H1 (cell line): ENCODE results near the gene ACER3. TPM values are rescaled to one million over a fixed set of nuclear protein-coding genes. Genes with fewer than 3 reads are reported as not detected.

Source experiments
- CHD2 ChIP-seq: IDR thresholded peaks from 2 replicates; pipeline ENCODE4 v1.6.1; 2012; ENCODE audit warnings: low read length, improper control_type of control experiment
- HDAC2 ChIP-seq, 2 experiments: fragments of 300-600 bp in 1 of 2; sonication (generic) in 1 of 2; IDR thresholded peaks; 2 replicates each; pipeline ENCODE4 v1.6.1; 2011 to 2012; ENCODE audit warnings: low read depth in 2 of 2, low read length in 2 of 2, mild to moderate bottlenecking in 2 of 2, moderate library complexity in 2 of 2, borderline replicate concordance in 1 of 2, inconsistent platforms in 1 of 2
- KDM1A ChIP-seq: fragments of 200-600, 300-600 bp; sonication (generic); IDR thresholded peaks from 2 replicates; pipeline ENCODE4 v1.7.1; 2016; ENCODE audit warnings: mild to moderate bottlenecking, low read length, borderline replicate concordance
- PHF8 ChIP-seq: fragments of 200-600 bp; sonication (generic); conservative IDR thresholded peaks from 2 replicates; pipeline ENCODE4 v1.7.1; 2012; ENCODE audit warnings: low read depth, mild to moderate bottlenecking, inconsistent platforms, low read length, moderate library complexity
- RAD21 ChIP-seq, 2 experiments: IDR thresholded peaks in 1 of 2; conservative IDR thresholded peaks in 1 of 2; 2 replicates each; pipeline ENCODE4 v1.6.1; 2011; ENCODE audit warnings: low read depth in 2 of 2, low read length in 2 of 2, improper control_type of control experiment in 1 of 2, inconsistent platforms in 1 of 2, mild to moderate bottlenecking in 1 of 2, moderate library complexity in 1 of 2
- RNF2 ChIP-seq: fragments of 200-900, 300-1000 bp; sonication (generic); IDR thresholded peaks from 2 replicates; pipeline ENCODE4 v1.7.1; 2016; ENCODE audit warnings: borderline replicate concordance, low read depth, mild to moderate bottlenecking, antibody characterized with exemption, low read length; ENCODE audit not compliant: poor library complexity, severe bottlenecking; ENCODE audit errors: missing control alignments
- SIN3A ChIP-seq, 2 experiments: IDR thresholded peaks in 1 of 2; conservative IDR thresholded peaks in 1 of 2; 2 replicates each; pipeline ENCODE4 v1.6.1; 2011 to 2012; ENCODE audit warnings: low read length in 2 of 2, improper control_type of control experiment in 1 of 2, low read depth in 1 of 2, mild to moderate bottlenecking in 1 of 2
- SP4 ChIP-seq: IDR thresholded peaks from 2 replicates; pipeline ENCODE4 v1.6.1; 2012; ENCODE audit warnings: low read length, inconsistent platforms
- polyA plus RNA-seq, 7 experiments: library from polyadenylated mRNA; depleted of rRNA in 3 of 7; stranded (reverse) in 5 of 7; unstranded in 2 of 7; fragments of >200 nt in 5 of 7; fragments of 200-250 nt in 2 of 7; gene quantifications; 1 replicate in 5 of 7; 2 replicates in 1 of 7; 4 replicates in 1 of 7; pipeline versions ENCODE4 v1.2.1 to v1.2.3, GENCODE V29; 2011 to 2013; ENCODE audit warnings: missing spikeins in 2 of 7, mixed read lengths in 2 of 7
- total RNA-seq: library from RNA; stranded (reverse); fragmentation: NEBNext Ultra II Directional; extraction: Animal tissue kit (Norgen Biotek cat#: 25700); gene quantifications from 2 replicates; pipeline ENCODE4 v1.2.1, GENCODE V29; 2021
- TF ChIP-seq, protein P1 (sequence below): fragments of 300-600 bp; sonication (generic); IDR thresholded peaks from 2 replicates; pipeline ENCODE4 v1.7.1; 2012; ENCODE audit warnings: low read length, moderate library complexity, mild to moderate bottlenecking, inconsistent platforms; ENCODE audit not compliant: insufficient replicate concordance

ACER3 gene
- total and polyA plus RNA-seq, 2 of the 8 experiments (the other 6 are each of a cell fraction or from before 2014, with no cell fraction given): 5.7 to 16.2 TPM

- TF ChIP-seq, protein P1, sequence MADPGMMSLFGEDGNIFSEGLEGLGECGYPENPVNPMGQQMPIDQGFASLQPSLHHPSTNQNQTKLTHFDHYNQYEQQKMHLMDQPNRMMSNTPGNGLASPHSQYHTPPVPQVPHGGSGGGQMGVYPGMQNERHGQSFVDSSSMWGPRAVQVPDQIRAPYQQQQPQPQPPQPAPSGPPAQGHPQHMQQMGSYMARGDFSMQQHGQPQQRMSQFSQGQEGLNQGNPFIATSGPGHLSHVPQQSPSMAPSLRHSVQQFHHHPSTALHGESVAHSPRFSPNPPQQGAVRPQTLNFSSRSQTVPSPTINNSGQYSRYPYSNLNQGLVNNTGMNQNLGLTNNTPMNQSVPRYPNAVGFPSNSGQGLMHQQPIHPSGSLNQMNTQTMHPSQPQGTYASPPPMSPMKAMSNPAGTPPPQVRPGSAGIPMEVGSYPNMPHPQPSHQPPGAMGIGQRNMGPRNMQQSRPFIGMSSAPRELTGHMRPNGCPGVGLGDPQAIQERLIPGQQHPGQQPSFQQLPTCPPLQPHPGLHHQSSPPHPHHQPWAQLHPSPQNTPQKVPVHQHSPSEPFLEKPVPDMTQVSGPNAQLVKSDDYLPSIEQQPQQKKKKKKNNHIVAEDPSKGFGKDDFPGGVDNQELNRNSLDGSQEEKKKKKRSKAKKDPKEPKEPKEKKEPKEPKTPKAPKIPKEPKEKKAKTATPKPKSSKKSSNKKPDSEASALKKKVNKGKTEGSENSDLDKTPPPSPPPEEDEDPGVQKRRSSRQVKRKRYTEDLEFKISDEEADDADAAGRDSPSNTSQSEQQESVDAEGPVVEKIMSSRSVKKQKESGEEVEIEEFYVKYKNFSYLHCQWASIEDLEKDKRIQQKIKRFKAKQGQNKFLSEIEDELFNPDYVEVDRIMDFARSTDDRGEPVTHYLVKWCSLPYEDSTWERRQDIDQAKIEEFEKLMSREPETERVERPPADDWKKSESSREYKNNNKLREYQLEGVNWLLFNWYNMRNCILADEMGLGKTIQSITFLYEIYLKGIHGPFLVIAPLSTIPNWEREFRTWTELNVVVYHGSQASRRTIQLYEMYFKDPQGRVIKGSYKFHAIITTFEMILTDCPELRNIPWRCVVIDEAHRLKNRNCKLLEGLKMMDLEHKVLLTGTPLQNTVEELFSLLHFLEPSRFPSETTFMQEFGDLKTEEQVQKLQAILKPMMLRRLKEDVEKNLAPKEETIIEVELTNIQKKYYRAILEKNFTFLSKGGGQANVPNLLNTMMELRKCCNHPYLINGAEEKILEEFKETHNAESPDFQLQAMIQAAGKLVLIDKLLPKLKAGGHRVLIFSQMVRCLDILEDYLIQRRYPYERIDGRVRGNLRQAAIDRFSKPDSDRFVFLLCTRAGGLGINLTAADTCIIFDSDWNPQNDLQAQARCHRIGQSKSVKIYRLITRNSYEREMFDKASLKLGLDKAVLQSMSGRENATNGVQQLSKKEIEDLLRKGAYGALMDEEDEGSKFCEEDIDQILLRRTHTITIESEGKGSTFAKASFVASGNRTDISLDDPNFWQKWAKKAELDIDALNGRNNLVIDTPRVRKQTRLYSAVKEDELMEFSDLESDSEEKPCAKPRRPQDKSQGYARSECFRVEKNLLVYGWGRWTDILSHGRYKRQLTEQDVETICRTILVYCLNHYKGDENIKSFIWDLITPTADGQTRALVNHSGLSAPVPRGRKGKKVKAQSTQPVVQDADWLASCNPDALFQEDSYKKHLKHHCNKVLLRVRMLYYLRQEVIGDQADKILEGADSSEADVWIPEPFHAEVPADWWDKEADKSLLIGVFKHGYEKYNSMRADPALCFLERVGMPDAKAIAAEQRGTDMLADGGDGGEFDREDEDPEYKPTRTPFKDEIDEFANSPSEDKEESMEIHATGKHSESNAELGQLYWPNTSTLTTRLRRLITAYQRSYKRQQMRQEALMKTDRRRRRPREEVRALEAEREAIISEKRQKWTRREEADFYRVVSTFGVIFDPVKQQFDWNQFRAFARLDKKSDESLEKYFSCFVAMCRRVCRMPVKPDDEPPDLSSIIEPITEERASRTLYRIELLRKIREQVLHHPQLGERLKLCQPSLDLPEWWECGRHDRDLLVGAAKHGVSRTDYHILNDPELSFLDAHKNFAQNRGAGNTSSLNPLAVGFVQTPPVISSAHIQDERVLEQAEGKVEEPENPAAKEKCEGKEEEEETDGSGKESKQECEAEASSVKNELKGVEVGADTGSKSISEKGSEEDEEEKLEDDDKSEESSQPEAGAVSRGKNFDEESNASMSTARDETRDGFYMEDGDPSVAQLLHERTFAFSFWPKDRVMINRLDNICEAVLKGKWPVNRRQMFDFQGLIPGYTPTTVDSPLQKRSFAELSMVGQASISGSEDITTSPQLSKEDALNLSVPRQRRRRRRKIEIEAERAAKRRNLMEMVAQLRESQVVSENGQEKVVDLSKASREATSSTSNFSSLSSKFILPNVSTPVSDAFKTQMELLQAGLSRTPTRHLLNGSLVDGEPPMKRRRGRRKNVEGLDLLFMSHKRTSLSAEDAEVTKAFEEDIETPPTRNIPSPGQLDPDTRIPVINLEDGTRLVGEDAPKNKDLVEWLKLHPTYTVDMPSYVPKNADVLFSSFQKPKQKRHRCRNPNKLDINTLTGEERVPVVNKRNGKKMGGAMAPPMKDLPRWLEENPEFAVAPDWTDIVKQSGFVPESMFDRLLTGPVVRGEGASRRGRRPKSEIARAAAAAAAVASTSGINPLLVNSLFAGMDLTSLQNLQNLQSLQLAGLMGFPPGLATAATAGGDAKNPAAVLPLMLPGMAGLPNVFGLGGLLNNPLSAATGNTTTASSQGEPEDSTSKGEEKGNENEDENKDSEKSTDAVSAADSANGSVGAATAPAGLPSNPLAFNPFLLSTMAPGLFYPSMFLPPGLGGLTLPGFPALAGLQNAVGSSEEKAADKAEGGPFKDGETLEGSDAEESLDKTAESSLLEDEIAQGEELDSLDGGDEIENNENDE: no peak
- TF ChIP-seq SP4 (no peak), SIN3A (conservative IDR thresholded peaks at IDR 0.05 in 1 of 2, IDR thresholded peaks at IDR 0.05 in 1 of 2; ENCODE audit: low read depth in 1 of 2, low read length in 2 of 2) (no peak), RNF2 (no peak), RAD21 (IDR thresholded peaks at IDR 0.05 in 1 of 2, conservative IDR thresholded peaks at IDR 0.05 in 1 of 2; ENCODE audit: low read depth in 2 of 2, low read length in 2 of 2) (no peak), KDM1A (no peak), CHD2 (no peak), PHF8 (no peak), HDAC2 (IDR thresholded peaks at IDR 0.05; ENCODE audit: borderline replicate concordance in 1 of 2, low read depth in 2 of 2, low read length in 2 of 2) (no peak)
These were observed 181.5 kb downstream of the ACER3 start (continued) for GRCh38 chr11:77042111-77042726.
